Measurements from ENCODE around the gene DLG2. TPM values are rescaled to one million over a fixed set of nuclear protein-coding genes. Genes with fewer than 3 reads are reported as not detected.
"Not testable (repeated sequence)": the region's sequence is repeated elsewhere in the genome, so short reads cannot be mapped to it uniquely, and the experiment has no call there.

DLG2 gene
- total RNA-seq, 3 donors from 2014 or later (not counting 1 experiment from before 2014, with no cell fraction given) = 1.7 to 2.9 (median 2.2) TPM

- no peak for TF ChIP-seq CTCF (IDR thresholded peaks at IDR 0.05)
- Mint-ChIP-seq H3K4me3 (no peak overlapping the region), H3K36me3 (no peaks in the 10 kb centered on the region), H3K27ac (no peak overlapping the region), H3K4me1 (no peaks in the 10 kb centered on the region), H3K27me3 (ENCODE audit: low read depth in 2 of 2) (no peaks in the 10 kb centered on the region), H3K9me3 (peaks cover 0 to 1% of the 10 kb centered on the region in 2 donors)
- WGBS (ENCODE audit: insufficient coverage) = 89% methylated on average over 10 of the region's 11 CpGs
- H3K27me3 ChIP-seq (ENCODE audit: control insufficient read depth, insufficient read depth, low read length) = no peaks in the 10 kb centered on the region
- no peaks in the 10 kb centered on the region for H3K36me3 ChIP-seq (ENCODE audit: control insufficient read depth, insufficient read depth, low read length)
- DNase-seq (no peak), ATAC-seq (no peak)
- intact Hi-C loops (cut with micrococcal nuclease) = no loop called here
- no peaks in the 10 kb centered on the region for H3K9me3 ChIP-seq (ENCODE audit: control insufficient read depth, insufficient read depth, low read length)
- H3K4me3 ChIP-seq (ENCODE audit: low read length) = no peak overlapping the region
- no peak overlapping the region for H3K27ac ChIP-seq (ENCODE audit: low read length)
- H3K4me1 ChIP-seq (ENCODE audit: control insufficient read depth, insufficient read depth, low read length) = no peaks in the 10 kb centered on the region
These were observed 2025.8 kb downstream of the DLG2 start for GRCh38 chr11:83601201-83601913.

GRCh38 chr11:83600661-83601060, 2026.5 kb downstream of the DLG2 start:
- Mint-ChIP-seq H3K36me3 (no peaks in the 10 kb centered on the region), H3K27ac (no peak overlapping the region), H3K4me3 (no peak overlapping the region), H3K4me1 (no peaks in the 10 kb centered on the region), H3K27me3 (ENCODE audit: low read depth in 2 of 2) (no peaks in the 10 kb centered on the region), H3K9me3 (peaks cover 0 to 2% of the 10 kb centered on the region in 2 donors)
- 83% methylated on average over 1 of the region's 1 CpG for WGBS (ENCODE audit: insufficient coverage)
- Histone ChIP-seq H3K4me3 (ENCODE audit: low read length) (no peak overlapping the region), H3K27ac (ENCODE audit: low read length) (no peak overlapping the region), H3K27me3 (ENCODE audit: control insufficient read depth, insufficient read depth, low read length) (no peaks in the 10 kb centered on the region), H3K9me3 (ENCODE audit: control insufficient read depth, insufficient read depth, low read length) (no peaks in the 10 kb centered on the region), H3K36me3 (ENCODE audit: control insufficient read depth, insufficient read depth, low read length) (no peaks in the 10 kb centered on the region), H3K4me1 (ENCODE audit: control insufficient read depth, insufficient read depth, low read length) (no peaks in the 10 kb centered on the region)
- intact Hi-C loops (cut with micrococcal nuclease) = no loop called here
- no peak for TF ChIP-seq CTCF (IDR thresholded peaks at IDR 0.05)
- no peak for DNase-seq
- ATAC-seq = no peak

- Mint-ChIP-seq H3K9me3 (peaks cover 0 to 6% of the 10 kb centered on the region in 2 donors), H3K4me3 (no peak overlapping the region), H3K27ac (no peak overlapping the region), H3K4me1 (no peaks in the 10 kb centered on the region), H3K36me3 (no peaks in the 10 kb centered on the region), H3K27me3 (ENCODE audit: low read depth in 2 of 2) (no peaks in the 10 kb centered on the region)
- no peak for TF ChIP-seq CTCF (IDR thresholded peaks at IDR 0.05)
- DNase-seq (no peak), ATAC-seq (no peak)
- Histone ChIP-seq H3K36me3 (ENCODE audit: control insufficient read depth, insufficient read depth, low read length) (no peaks in the 10 kb centered on the region), H3K4me1 (ENCODE audit: control insufficient read depth, insufficient read depth, low read length) (no peaks in the 10 kb centered on the region), H3K4me3 (ENCODE audit: low read length) (no peak overlapping the region), H3K27ac (ENCODE audit: low read length) (no peak overlapping the region), H3K27me3 (ENCODE audit: control insufficient read depth, insufficient read depth, low read length) (no peaks in the 10 kb centered on the region), H3K9me3 (ENCODE audit: control insufficient read depth, insufficient read depth, low read length) (no peaks in the 10 kb centered on the region)
- 93% methylated on average over 3 of the region's 3 CpGs for WGBS (ENCODE audit: insufficient coverage)
- intact Hi-C loops (cut with micrococcal nuclease) = no loop called here
These were observed 2028.1 kb downstream of the DLG2 start for GRCh38 chr11:83599066-83599465.

GRCh38 chr11:83587797-83588196, 2039.3 kb downstream of the DLG2 start:
- 57% methylated on average over 9 of the region's 14 CpGs for WGBS (ENCODE audit: insufficient coverage)
- not testable (repeated sequence) for ATAC-seq

More at GRCh38 chr11:83587797-83588196, 2039.3 kb downstream of the DLG2 start:
- intact Hi-C loops (cut with micrococcal nuclease); H3K36me3 ChIP-seq (ENCODE audit: control insufficient read depth, insufficient read depth, low read length); H3K4me3 ChIP-seq (ENCODE audit: low read length); H3K27ac Mint-ChIP-seq; H3K36me3 Mint-ChIP-seq; H3K4me3 Mint-ChIP-seq; H3K27me3 ChIP-seq (ENCODE audit: control insufficient read depth, insufficient read depth, low read length); H3K9me3 ChIP-seq (ENCODE audit: control insufficient read depth, insufficient read depth, low read length); DNase-seq; H3K4me1 ChIP-seq (ENCODE audit: control insufficient read depth, insufficient read depth, low read length); H3K27ac ChIP-seq (ENCODE audit: low read length); H3K27me3 Mint-ChIP-seq (ENCODE audit: low read depth in 2 of 2); H3K9me3 Mint-ChIP-seq; H3K4me1 Mint-ChIP-seq: not testable (repeated sequence)
